SK-N-SH treated with all-trans-retinoic acid at 6 μM for 48 hours (cell line): Measurements from ENCODE around the gene SFR1.

Experiments used
- CSDC2 ChIP-seq: fragments of 250-450 bp; sonication (Bioruptor Pico); IDR thresholded peaks from 2 replicates; pipeline ENCODE4 v1.5.0; 2020; ENCODE audit warnings: mild to moderate bottlenecking, moderate library complexity
- ESRRG ChIP-seq: fragments of 250-450 bp; sonication (Bioruptor Pico); IDR thresholded peaks from 2 replicates; pipeline ENCODE4 v1.6.1; 2021; ENCODE audit warnings: mild to moderate bottlenecking
- PPARA ChIP-seq: fragments of 250-450 bp; sonication (Bioruptor Pico); IDR thresholded peaks from 2 replicates; pipeline ENCODE4 v1.5.0; 2020; ENCODE audit warnings: mild to moderate bottlenecking, borderline replicate concordance
- TCF4 ChIP-seq: fragments of 250-450 bp; sonication (Bioruptor Pico); IDR thresholded peaks from 2 replicates; pipeline ENCODE4 v1.8.0; 2021; ENCODE audit warnings: mild to moderate bottlenecking, moderate library complexity, borderline replicate concordance
- ZFP3 ChIP-seq: fragments of 250-450 bp; sonication (Bioruptor Pico); IDR thresholded peaks from 2 replicates; pipeline ENCODE4 v1.5.0; 2020; ENCODE audit warnings: mild to moderate bottlenecking, moderate library complexity
- TF ChIP-seq, protein P1 (sequence below): fragments of 250-450 bp; sonication (Bioruptor Pico); IDR thresholded peaks from 2 replicates; pipeline ENCODE4 v1.5.1; 2021; ENCODE audit warnings: mild to moderate bottlenecking, moderate library complexity

DNA sequence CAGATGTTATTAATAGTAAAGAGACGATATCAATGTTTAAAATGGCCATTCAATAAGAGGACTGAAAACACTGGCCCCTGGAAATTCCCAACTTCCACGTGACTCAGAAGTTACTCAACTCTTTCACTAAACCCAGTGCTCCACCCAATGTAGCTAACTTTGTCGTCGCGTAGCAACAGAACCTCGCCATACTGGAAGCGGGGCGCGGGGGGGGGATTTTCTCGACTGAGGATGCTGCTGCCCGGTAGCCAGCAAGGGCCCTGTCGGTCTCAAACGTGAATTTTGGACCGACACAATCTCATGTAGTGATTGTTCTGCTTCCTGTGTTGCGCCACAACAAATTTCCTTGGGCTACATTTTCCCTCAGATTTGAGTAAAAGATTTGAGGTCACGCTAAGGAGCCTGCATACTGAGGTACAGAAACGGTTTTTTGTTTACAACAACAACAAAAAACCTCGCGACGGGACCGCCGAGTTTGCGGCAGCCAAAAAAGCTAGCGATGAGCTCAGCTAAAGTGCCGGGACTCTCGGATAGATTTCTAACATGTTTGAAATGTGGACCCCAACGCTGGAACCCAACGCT is 977 bp upstream of the SFR1 start:
- TF ChIP-seq PPARA (CRISPR knock-in tag) (no peak), ESRRG (no peak), TCF4 (CRISPR knock-in tag) (no peak), CSDC2 (CRISPR knock-in tag) (no peak), ZFP3 (no peak)
- TF ChIP-seq, protein P1, sequence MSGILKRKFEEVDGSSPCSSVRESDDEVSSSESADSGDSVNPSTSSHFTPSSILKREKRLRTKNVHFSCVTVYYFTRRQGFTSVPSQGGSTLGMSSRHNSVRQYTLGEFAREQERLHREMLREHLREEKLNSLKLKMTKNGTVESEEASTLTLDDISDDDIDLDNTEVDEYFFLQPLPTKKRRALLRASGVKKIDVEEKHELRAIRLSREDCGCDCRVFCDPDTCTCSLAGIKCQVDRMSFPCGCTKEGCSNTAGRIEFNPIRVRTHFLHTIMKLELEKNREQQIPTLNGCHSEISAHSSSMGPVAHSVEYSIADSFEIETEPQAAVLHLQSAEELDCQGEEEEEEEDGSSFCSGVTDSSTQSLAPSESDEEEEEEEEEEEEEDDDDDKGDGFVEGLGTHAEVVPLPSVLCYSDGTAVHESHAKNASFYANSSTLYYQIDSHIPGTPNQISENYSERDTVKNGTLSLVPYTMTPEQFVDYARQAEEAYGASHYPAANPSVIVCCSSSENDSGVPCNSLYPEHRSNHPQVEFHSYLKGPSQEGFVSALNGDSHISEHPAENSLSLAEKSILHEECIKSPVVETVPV = no peak
